NCI-H345 treated with DMSO at 0.1 percent for 48 hours (cell line): ENCODE measurements around the gene PLIN5.

Experiments used
- DNase-seq: peaks from one replicate; lab custom pipeline; 2025; ENCODE audit not compliant: unreplicated experiment; lab: John Stamatoyannopoulos, UW

PLIN5 gene

GRCh38 chr19:4492337-4493103 is 42.5 kb downstream of the PLIN5 start:
- DNase-seq, result no peak

- no peak for DNase-seq
Observed at GRCh38 chr19:4491446-4491845, 43.6 kb downstream of the PLIN5 start.

- DNase-seq, result no peak
Observed at GRCh38 chr19:4488496-4488895, 46.5 kb downstream of the PLIN5 start.

GRCh38 chr19:4487572-4487971 is 47.5 kb downstream of the PLIN5 start:
- no peak for DNase-seq

- DNase-seq, result no peak
Observed at GRCh38 chr19:4483385-4483784, 51.6 kb downstream of the PLIN5 start.

- DNase-seq, result no peak
Observed at GRCh38 chr19:4482721-4483364, 52.2 kb downstream of the PLIN5 start.

- DNase-seq, result no peak
Observed at GRCh38 chr19:4477034-4477801, 57.8 kb downstream of the PLIN5 start.

GRCh38 chr19:4474514-4475022 is 60.5 kb downstream of the PLIN5 start:
- no peak for DNase-seq

GRCh38 chr19:4473763-4474513 is 61.1 kb downstream of the PLIN5 start:
- DNase-seq, result no peak

- no peak for DNase-seq
Observed at GRCh38 chr19:4473011-4473762, 61.8 kb downstream of the PLIN5 start.
